K562 (cell line): ENCODE data around the gene SERPINA3.

Source experiments
- ATF3 ChIP-seq, 2 experiments: fragments of 450-650 bp in 1 of 2; sonication (generic) in 1 of 2; formaldehyde crosslinking in 1 of 2; IDR thresholded peaks in 1 of 2; conservative IDR thresholded peaks in 1 of 2; 2 replicates each; pipeline versions ENCODE4 v1.6.1 to v1.8.1; 2016 to 2023; ENCODE audit warnings: mild to moderate bottlenecking in 2 of 2, moderate library complexity in 2 of 2, inconsistent platforms in 1 of 2, missing genetic modification reagents in 1 of 2
- ATF7 ChIP-seq: fragments of 450-650 bp; IDR thresholded peaks from 2 replicates; pipeline ENCODE4 v1.7.1; 2014; ENCODE audit warnings: mild to moderate bottlenecking, moderate library complexity
- CTCF ChIP-seq, 3 experiments: IDR thresholded peaks in 2 of 3; conservative IDR thresholded peaks in 1 of 3; 2 replicates each; pipeline ENCODE4 v1.5.1; 2011 to 2012; ENCODE audit warnings: low read length in 3 of 3, mild to moderate bottlenecking in 3 of 3, control low read depth in 2 of 3, improper control_type of control experiment in 1 of 3, inconsistent platforms in 1 of 3, low read depth in 1 of 3, mixed read lengths in 1 of 3, moderate library complexity in 1 of 3; ENCODE audit not compliant: insufficient read depth in 2 of 3
- NCOR1 ChIP-seq: fragments of 450-650 bp; IDR thresholded peaks from 2 replicates; pipeline ENCODE4 v1.6.1; 2016; ENCODE audit warnings: mild to moderate bottlenecking, moderate library complexity
- POLR2G ChIP-seq: fragments of 200-400 bp; formaldehyde crosslinking; IDR thresholded peaks from 2 replicates; pipeline ENCODE4 v1.6.1; 2017; ENCODE audit warnings: low read depth, mild to moderate bottlenecking, antibody characterized with exemption, low read length, moderate library complexity
- USF2 ChIP-seq: sonication (generic); formaldehyde crosslinking; IDR thresholded peaks from 2 replicates; pipeline ENCODE4 v1.5.0; 2020; ENCODE audit warnings: missing genetic modification reagents
- ZNF436 ChIP-seq: fragments of 250-450, 450-650 bp; sonication (Bioruptor Pico); formaldehyde crosslinking; IDR thresholded peaks from 2 replicates; pipeline ENCODE4 v1.7.0; 2020; ENCODE audit warnings: mild to moderate bottlenecking
- TF ChIP-seq, protein P1 (sequence below): fragments of 250-450 bp; sonication (Bioruptor Pico); IDR thresholded peaks from 2 replicates; pipeline ENCODE4 v1.4.0; 2020; ENCODE audit warnings: mild to moderate bottlenecking

GRCh38 chr14:94612580-94613554 lies 676 bp downstream of the SERPINA3 start:
- TF ChIP-seq ZNF436 (CRISPR knock-in tag) (no peak), NCOR1 (no peak), CTCF (IDR thresholded peaks at IDR 0.05 in 2 of 3, conservative IDR thresholded peaks at IDR 0.05 in 1 of 3; ENCODE audit: insufficient read depth in 2 of 3, low read depth in 1 of 3, low read length in 3 of 3) (no peak), ATF7 (no peak), ATF3 (IDR thresholded peaks at IDR 0.05) (no peak), ATF3 (CRISPR knock-in tag; conservative IDR thresholded peaks at IDR 0.05) (no peak), USF2 (CRISPR knock-in tag) (no peak), POLR2G (no peak)
- TF ChIP-seq, protein P1, sequence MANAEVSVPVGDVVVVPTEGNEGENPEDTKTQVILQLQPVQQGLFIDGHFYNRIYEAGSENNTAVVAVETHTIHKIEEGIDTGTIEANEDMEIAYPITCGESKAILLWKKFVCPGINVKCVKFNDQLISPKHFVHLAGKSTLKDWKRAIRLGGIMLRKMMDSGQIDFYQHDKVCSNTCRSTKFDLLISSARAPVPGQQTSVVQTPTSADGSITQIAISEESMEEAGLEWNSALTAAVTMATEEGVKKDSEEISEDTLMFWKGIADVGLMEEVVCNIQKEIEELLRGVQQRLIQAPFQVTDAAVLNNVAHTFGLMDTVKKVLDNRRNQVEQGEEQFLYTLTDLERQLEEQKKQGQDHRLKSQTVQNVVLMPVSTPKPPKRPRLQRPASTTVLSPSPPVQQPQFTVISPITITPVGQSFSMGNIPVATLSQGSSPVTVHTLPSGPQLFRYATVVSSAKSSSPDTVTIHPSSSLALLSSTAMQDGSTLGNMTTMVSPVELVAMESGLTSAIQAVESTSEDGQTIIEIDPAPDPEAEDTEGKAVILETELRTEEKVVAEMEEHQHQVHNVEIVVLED (CRISPR knock-in tag), result no peak
